GM12873 (cell line): ENCODE measurements around the gene LDB2.

Experiments
- TF ChIP-seq, protein P1 (sequence below): IDR thresholded peaks from 2 replicates; pipeline ENCODE4 v1.5.1; 2012; ENCODE audit warnings: low read depth, mild to moderate bottlenecking, moderate library complexity, low read length, control low read depth; ENCODE audit not compliant: insufficient read depth; ENCODE audit errors: missing control alignments

The LDB2 gene

DNA sequence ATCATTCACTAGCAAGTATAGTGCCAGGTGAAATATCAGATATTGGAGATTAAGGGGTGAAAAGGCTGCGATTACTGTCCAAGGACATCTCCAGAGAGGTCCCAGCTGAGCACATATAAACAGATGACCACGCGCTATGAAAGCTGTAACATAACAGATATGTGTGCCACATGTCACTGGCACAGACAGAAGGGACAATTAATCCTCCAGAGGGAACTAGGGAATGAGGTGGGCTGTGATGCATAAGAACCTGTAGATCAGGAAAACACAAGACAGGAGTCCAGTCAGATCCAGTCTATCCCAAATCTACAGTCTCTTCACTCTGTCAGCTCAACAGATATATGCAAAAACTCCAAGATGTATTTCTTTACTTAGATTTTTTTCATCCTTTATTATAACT lies 157.2 kb downstream of the LDB2 start:
- TF ChIP-seq, protein P1, sequence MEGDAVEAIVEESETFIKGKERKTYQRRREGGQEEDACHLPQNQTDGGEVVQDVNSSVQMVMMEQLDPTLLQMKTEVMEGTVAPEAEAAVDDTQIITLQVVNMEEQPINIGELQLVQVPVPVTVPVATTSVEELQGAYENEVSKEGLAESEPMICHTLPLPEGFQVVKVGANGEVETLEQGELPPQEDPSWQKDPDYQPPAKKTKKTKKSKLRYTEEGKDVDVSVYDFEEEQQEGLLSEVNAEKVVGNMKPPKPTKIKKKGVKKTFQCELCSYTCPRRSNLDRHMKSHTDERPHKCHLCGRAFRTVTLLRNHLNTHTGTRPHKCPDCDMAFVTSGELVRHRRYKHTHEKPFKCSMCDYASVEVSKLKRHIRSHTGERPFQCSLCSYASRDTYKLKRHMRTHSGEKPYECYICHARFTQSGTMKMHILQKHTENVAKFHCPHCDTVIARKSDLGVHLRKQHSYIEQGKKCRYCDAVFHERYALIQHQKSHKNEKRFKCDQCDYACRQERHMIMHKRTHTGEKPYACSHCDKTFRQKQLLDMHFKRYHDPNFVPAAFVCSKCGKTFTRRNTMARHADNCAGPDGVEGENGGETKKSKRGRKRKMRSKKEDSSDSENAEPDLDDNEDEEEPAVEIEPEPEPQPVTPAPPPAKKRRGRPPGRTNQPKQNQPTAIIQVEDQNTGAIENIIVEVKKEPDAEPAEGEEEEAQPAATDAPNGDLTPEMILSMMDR = no peak

DNA sequence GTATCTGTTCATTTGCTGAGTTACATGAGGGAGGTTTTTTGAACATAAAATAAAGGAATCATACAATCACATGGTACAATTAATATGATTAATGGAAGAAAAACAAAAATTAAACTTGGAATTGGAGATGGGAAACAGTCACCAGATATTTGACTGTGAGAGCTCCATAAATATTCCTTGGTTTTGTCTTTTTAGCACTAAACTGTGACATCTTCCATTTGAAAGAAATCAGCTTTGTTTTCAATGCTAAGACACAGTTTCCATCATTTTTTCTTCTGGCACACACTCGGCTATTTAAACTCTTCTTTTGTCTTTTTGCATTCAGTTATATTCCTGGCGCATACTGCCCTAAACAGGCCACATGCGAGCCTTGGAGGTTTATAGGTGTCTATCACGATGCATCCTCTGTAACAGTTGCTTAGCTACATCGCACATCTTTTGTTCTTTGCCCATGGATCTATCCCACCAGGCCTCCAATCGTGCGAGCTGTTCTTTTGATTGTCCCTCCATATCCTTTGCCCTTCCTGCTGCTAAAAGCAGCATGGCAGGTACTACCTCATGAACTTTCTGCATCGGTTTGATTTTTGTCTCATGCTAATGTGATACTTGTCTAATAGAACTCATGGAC lies 158.3 kb downstream of the LDB2 start:
- TF ChIP-seq, protein P1 = no peak

- TF ChIP-seq, protein P1 = no peak
Observed at GRCh38 chr4:16738558-16738957, 159.9 kb downstream of the LDB2 start.

DNA sequence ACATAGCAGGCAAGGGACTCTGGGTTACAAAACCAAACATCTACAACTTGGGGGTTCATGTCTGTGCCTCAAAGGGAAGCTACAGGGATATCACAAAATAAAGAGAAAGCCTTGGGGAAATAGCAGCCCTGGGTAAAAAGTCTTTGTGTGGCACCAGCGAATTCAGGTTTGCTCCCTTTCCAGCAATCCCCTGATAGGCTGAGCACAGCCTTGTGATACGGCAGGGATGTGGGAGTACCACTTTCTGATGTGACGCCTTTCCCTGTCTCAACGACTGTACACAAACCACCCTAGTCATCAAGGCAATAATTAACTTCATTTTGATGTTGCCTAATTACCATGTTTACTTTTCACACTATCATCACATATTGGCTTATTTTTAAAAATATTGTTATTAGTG lies 164.9 kb downstream of the LDB2 start:
- TF ChIP-seq, protein P1 = no peak

DNA sequence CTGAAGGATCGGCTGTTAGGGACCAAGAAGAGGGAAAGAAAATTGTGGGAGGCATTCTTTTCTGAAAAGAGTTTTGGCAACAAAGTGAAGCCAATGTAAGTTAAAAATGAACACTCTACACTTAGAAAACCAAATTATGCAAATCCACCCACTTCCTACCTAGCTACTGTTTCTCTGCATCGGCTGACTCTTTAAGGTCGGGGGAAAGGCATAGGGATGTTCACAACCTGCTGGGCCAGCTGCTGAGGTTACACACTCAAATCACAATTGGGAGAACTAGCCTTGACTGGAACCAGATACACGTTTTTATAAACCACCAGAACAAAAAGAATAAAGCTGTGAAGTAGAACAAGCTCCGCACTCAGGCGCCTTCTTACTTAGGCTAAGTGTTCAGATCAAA lies 165.7 kb downstream of the LDB2 start:
- TF ChIP-seq, protein P1 = no peak

- TF ChIP-seq, protein P1 = no peak
Observed at GRCh38 chr4:16731776-16732380, 166.6 kb downstream of the LDB2 start.

GRCh38 chr4:16730522-16731205 lies 167.8 kb downstream of the LDB2 start:
- TF ChIP-seq, protein P1 = no peak
